ENCODE results near the gene SLCO3A1.

DNA sequence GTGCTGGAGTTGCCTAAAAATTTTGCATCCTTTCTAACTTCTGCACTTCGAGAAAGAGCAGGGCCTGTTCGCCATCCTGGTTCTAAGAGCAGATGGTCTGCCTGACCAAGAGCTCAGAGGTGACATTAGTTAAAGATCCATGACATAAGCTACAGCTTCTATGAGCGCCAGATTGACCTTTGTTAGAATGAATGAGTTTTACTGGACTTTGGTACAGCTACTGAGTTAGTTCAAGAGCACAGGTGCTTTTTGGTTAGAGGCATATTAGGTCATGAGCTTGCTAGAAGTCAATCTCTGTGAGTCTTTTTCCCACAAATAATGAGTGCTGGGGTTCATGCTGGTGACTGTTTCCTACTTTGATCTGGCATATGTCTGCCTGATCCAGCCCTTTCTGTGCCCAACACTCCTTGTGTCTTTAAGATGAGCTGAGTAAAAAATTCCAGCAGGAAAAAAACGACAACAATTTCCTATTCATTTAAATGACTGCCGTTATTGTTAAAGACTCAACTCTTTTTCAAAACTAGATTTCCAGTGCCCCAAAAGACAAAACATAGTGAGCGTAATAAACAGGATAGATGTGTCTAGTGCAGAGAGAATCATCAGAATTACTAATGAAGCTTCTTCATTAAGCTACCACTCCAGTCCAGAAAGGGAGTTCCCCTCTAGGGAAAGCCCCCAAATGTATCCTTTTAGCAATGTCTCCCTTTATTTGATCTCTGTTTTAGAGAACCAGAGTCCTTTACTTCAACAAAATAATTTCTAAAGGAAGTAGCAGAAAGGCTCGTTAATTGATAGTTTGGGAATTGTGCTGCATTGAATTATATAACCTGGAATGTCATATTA is 152.9 kb downstream of the SLCO3A1 start:
- TF ChIP-seq, protein P1, sequence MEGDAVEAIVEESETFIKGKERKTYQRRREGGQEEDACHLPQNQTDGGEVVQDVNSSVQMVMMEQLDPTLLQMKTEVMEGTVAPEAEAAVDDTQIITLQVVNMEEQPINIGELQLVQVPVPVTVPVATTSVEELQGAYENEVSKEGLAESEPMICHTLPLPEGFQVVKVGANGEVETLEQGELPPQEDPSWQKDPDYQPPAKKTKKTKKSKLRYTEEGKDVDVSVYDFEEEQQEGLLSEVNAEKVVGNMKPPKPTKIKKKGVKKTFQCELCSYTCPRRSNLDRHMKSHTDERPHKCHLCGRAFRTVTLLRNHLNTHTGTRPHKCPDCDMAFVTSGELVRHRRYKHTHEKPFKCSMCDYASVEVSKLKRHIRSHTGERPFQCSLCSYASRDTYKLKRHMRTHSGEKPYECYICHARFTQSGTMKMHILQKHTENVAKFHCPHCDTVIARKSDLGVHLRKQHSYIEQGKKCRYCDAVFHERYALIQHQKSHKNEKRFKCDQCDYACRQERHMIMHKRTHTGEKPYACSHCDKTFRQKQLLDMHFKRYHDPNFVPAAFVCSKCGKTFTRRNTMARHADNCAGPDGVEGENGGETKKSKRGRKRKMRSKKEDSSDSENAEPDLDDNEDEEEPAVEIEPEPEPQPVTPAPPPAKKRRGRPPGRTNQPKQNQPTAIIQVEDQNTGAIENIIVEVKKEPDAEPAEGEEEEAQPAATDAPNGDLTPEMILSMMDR (tag by site-specific recombination; IDR thresholded peaks at IDR 0.05): no peak
- TF ChIP-seq ZNF394 (tag by site-specific recombination; IDR thresholded peaks at IDR 0.05; ENCODE audit: borderline replicate concordance) (no peak), ZNF138 (tag by site-specific recombination; IDR thresholded peaks at IDR 0.05; ENCODE audit: borderline replicate concordance) (no peak), ZNF626 (tag by site-specific recombination; IDR thresholded peaks at IDR 0.05) (no peak), ZNF274 (IDR thresholded peaks at IDR 0.05; ENCODE audit: low read length) (no peak), ZNF274 (tag by site-specific recombination; IDR thresholded peaks at IDR 0.05; ENCODE audit: borderline replicate concordance) (no peak)
- TF ChIP-seq, protein P2, sequence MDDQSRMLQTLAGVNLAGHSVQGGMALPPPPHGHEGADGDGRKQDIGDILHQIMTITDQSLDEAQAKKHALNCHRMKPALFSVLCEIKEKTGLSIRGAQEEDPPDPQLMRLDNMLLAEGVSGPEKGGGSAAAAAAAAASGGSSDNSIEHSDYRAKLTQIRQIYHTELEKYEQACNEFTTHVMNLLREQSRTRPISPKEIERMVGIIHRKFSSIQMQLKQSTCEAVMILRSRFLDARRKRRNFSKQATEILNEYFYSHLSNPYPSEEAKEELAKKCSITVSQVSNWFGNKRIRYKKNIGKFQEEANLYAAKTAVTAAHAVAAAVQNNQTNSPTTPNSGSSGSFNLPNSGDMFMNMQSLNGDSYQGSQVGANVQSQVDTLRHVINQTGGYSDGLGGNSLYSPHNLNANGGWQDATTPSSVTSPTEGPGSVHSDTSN (CRISPR knock-in tag; IDR thresholded peaks at IDR 0.05): no peak
